Ishikawa (cell line): ENCODE measurements around the gene TBC1D22A.

ENCODE experiments used
- CEBPB ChIP-seq: IDR thresholded peaks from 2 replicates; pipeline ENCODE4 v1.6.1; 2012
- CREB1 ChIP-seq: IDR thresholded peaks from 2 replicates; pipeline ENCODE4 v1.6.1; 2012; ENCODE audit warnings: low read depth
- NFIC ChIP-seq: IDR thresholded peaks from 2 replicates; pipeline ENCODE4 v1.6.1; 2012
- RAD21 ChIP-seq: IDR thresholded peaks from 2 replicates; pipeline ENCODE4 v1.6.1; 2012; ENCODE audit warnings: low read depth
- TCF12 ChIP-seq: IDR thresholded peaks from 2 replicates; pipeline ENCODE4 v1.6.1; 2012; ENCODE audit warnings: low read depth
- TEAD4 ChIP-seq: IDR thresholded peaks from 2 replicates; pipeline ENCODE4 v1.6.1; 2012
- YY1 ChIP-seq: IDR thresholded peaks from 2 replicates; pipeline ENCODE4 v1.6.1; 2012; ENCODE audit warnings: low read depth

DNA sequence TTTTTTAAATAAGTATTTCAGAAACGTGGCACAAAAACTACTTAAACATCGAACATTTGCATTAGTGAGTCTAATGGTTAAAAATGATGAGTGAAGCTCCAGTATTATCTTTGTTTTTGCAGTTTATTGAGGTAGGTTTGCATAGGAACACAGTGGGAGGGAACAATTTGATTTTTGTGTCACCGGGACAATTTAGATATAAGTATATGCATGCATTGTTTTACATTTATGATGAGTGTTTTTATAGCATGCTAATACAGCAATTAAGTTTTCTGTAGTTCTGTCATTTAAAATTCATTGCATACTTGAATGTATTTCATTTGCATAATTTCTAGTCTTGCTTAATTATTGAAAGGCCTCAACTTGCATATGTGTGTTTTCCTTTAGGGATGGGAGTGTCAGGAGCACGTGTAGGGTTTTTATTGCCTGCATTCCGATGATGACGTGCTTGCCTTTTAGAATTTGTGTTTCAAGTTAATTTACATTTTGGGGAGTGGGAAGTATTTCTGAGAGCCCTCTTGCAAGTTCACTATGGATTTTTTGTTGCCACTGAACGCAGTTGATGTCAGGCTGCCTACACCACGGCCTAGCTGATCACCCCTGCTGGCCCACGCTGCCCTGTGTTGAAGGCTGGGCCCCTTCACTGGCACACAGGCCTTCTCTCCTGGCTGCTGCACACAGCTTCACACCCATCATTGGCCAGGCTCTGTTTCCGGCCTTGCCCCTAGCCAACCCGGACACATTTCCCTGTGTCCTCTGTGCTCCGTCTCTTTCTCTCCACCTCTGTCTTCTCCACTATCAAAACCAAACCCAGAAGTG, 120.9 kb downstream of the TBC1D22A start:
- no peak for TF ChIP-seq CEBPB
- TF ChIP-seq YY1 = no peak
- no peak for TF ChIP-seq NFIC
- no peak for TF ChIP-seq TCF12
- no peak for TF ChIP-seq TEAD4
- TF ChIP-seq CREB1 = no peak
- TF ChIP-seq RAD21 = no peak
